PC-3 (cell line): ENCODE results near the gene TMPRSS2. TPM values are rescaled to one million over a fixed set of nuclear protein-coding genes. Genes with fewer than 3 reads are reported as not detected.
A peak's percentile ranks its signal among the peaks of the same experiment; 100 is the strongest.

Experiments
- ATAC-seq: fragments of 200-7000 bp; cut with Tn5 transposase; 2 replicates; pipeline ENCODE4 v1.9.1; 2020; ENCODE audit warnings: mild to moderate bottlenecking, moderate library complexity
- BruUV-seq: library from RNA; stranded (reverse); fragments of 400-500 nt; replicated peaks from 2 replicates; lab custom pipeline; 2021; lab: Mats Ljungman, UMichigan
- CTCF ChIA-PET: fragments of 300-600 bp; sonication (Branson Sonifier 250); formaldehyde crosslinking; loops from one replicate; lab custom pipeline; 2022; ENCODE audit warnings: antibody characterized with exemption; lab: Charles Lee
- POLR2A ChIA-PET: fragments of 300-600 bp; sonication (Branson Sonifier 250); formaldehyde crosslinking; loops from one replicate; lab custom pipeline; 2022; ENCODE audit warnings: antibody characterized with exemption; ENCODE audit not compliant: unreplicated experiment; lab: Charles Lee
- DNase-seq: peaks from one replicate; pipeline ENCODE4 v3.0.0-alpha.2; 2015
- H2AFZ ChIP-seq: fragments of 300-600 bp; sonication (generic); 2 replicates; pipeline ENCODE4 v1.6.0; 2016; ENCODE audit warnings: antibody characterized with exemption, low read length
- H3F3A ChIP-seq: fragments of 300-600 bp; sonication (generic); one replicate; pipeline ENCODE4 v1.6.0; 2017; ENCODE audit warnings: antibody characterized with exemption, low read length, control low read depth, mild to moderate bottlenecking; ENCODE audit not compliant: unreplicated experiment
- H3K27ac ChIP-seq: fragments of 300-600 bp; sonication (generic); 2 replicates; pipeline ENCODE4 v1.5.1; 2016; ENCODE audit warnings: mild to moderate bottlenecking, low read length
- H3K27me3 ChIP-seq: fragments of 300-600 bp; sonication (generic); 2 replicates; pipeline ENCODE4 v1.6.1; 2016; ENCODE audit warnings: low read length, mixed read lengths
- H3K36me3 ChIP-seq: fragments of 300-600 bp; sonication (generic); 2 replicates; pipeline ENCODE4 v1.6.1; 2016; ENCODE audit warnings: low read depth, mixed run types, low read length, mixed read lengths
- H3K4me1 ChIP-seq: fragments of 300-600 bp; sonication (generic); 2 replicates; pipeline ENCODE4 v1.5.1; 2016; ENCODE audit warnings: low read length; ENCODE audit not compliant: insufficient read depth
- H3K4me2 ChIP-seq: fragments of 300-600 bp; sonication (generic); 2 replicates; pipeline ENCODE4 v1.6.0; 2016; ENCODE audit warnings: low read length
- H3K4me3 ChIP-seq: fragments of 300-600 bp; sonication (generic); 2 replicates; pipeline ENCODE4 v1.5.1; 2016; ENCODE audit warnings: mild to moderate bottlenecking, low read length, mixed read lengths
- H3K79me2 ChIP-seq: fragments of 300-600 bp; sonication (generic); 2 replicates; pipeline ENCODE4 v1.6.1; 2017; ENCODE audit warnings: low read length, mixed read lengths
- H3K9ac ChIP-seq: fragments of 300-600 bp; sonication (generic); 2 replicates; pipeline ENCODE4 v1.6.0; 2016; ENCODE audit warnings: mild to moderate bottlenecking, low read length
- H3K9me2 ChIP-seq: fragments of 300-600 bp; sonication (generic); replicated peaks from 2 replicates; pipeline ENCODE4 v1.6.1; 2016; ENCODE audit warnings: mixed run types, low read length, mixed read lengths
- H3K9me3 ChIP-seq: fragments of 300-600 bp; sonication (generic); 2 replicates; pipeline ENCODE4 v1.6.1; 2016; ENCODE audit warnings: low read length, mixed read lengths
- H4K20me1 ChIP-seq: fragments of 300-600 bp; sonication (generic); 2 replicates; pipeline ENCODE4 v1.6.1; 2016; ENCODE audit warnings: low read length, mixed read lengths
- EZH2 ChIP-seq: fragments of 300-600 bp; sonication (generic); IDR thresholded peaks from one replicate; pipeline ENCODE4 v1.6.1; 2017; ENCODE audit warnings: antibody characterized with exemption, mild to moderate bottlenecking, low read length; ENCODE audit not compliant: unreplicated experiment
- EZH2phosphoT487 ChIP-seq: fragments of 300-600 bp; sonication (generic); IDR thresholded peaks from 2 replicates; pipeline ENCODE4 v1.6.1; 2018; ENCODE audit warnings: mild to moderate bottlenecking, antibody characterized with exemption, low read length, borderline replicate concordance
- intact Hi-C: fragments of 100-400 bp; cut with micrococcal nuclease; formaldehyde crosslinking; loops from 2 replicates; pipeline ENCODE4 v1.9.0; 2023
- total RNA-seq: library from RNA; depleted of rRNA; stranded (reverse); fragments of >200 nt; gene quantifications from 2 replicates; pipeline ENCODE4 v1.2.3, GENCODE V29; 2014
- TF ChIP-seq, protein P1 (sequence below): fragments of 300-600 bp; sonication (generic); conservative IDR thresholded peaks from 2 replicates; pipeline ENCODE4 v1.5.1; 2017; ENCODE audit warnings: antibody characterized with exemption, low read depth, mild to moderate bottlenecking, low read length

TMPRSS2 gene
- total RNA-seq, 1 experiment from 2014 or later: 15.8 TPM

DNA sequence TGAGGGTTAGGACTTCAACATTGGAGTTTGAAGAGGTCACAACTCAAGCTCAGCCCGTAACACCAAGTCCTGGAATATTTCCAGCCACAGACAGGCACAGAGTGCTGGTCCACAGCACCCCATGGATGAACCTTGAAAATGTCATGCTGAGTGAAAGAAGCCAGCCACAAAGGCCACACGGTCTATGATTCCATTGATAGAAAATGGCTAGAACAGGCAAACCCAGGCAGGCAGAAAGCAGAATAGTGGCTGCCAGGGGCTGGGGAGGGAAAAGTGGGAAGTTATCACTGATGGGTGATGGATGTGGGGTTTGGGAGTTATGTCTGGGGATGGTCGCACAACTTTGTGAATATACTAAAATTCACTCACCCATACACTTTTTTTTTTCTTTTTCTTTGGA, 60.6 kb downstream of the TMPRSS2 start:
- no peaks in the 10 kb centered on the region for H4K20me1 ChIP-seq
- H3F3A ChIP-seq: no peaks in the 10 kb centered on the region
- TF ChIP-seq EZH2: no peak
- TF ChIP-seq, protein P1, sequence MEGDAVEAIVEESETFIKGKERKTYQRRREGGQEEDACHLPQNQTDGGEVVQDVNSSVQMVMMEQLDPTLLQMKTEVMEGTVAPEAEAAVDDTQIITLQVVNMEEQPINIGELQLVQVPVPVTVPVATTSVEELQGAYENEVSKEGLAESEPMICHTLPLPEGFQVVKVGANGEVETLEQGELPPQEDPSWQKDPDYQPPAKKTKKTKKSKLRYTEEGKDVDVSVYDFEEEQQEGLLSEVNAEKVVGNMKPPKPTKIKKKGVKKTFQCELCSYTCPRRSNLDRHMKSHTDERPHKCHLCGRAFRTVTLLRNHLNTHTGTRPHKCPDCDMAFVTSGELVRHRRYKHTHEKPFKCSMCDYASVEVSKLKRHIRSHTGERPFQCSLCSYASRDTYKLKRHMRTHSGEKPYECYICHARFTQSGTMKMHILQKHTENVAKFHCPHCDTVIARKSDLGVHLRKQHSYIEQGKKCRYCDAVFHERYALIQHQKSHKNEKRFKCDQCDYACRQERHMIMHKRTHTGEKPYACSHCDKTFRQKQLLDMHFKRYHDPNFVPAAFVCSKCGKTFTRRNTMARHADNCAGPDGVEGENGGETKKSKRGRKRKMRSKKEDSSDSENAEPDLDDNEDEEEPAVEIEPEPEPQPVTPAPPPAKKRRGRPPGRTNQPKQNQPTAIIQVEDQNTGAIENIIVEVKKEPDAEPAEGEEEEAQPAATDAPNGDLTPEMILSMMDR: no peak
- TF ChIP-seq EZH2phosphoT487: no peak
- H3K4me2 ChIP-seq: no peak overlapping the region
- no peaks in the 10 kb centered on the region for H3K79me2 ChIP-seq
- no peak overlapping the region for H3K9ac ChIP-seq
- no peak overlapping the region for H3K27ac ChIP-seq
- no peaks in the 10 kb centered on the region for H3K9me2 ChIP-seq
- ChIA-PET CTCF (no interaction called here), POLR2A (no interaction called here)
- BruUV-seq: no TSS peak
- ATAC-seq (no peak), DNase-seq (no peak)
- intact Hi-C loops: no loop called here
- no peaks in the 10 kb centered on the region for H3K27me3 ChIP-seq
- H3K9me3 ChIP-seq: no peaks in the 10 kb centered on the region
- no peaks in the 10 kb centered on the region for H3K36me3 ChIP-seq
- no peak overlapping the region for H3K4me3 ChIP-seq
- H2AFZ ChIP-seq: no peak overlapping the region
- peaks cover 6% of the 10 kb centered on the region for H3K4me1 ChIP-seq

DNA sequence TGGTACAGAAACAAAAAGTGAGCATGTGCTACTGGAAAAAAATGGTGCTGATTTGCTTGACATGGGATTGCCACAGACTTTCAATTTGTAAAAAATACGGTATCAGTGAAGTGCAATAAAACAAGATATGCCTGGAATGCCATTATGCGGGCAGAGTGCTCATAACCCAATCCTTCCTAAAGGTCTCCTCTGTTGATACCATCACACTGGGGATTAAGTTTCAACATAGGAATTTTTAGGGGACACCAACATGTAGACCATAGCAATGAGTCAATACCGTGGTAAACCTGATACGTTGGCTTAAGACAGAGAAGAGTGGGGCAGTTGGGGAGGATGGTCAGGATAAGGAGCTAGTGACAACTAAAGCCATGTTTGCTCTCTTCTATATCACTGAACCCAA, 61.4 kb downstream of the TMPRSS2 start:
- CTCF ChIA-PET: no interaction called here
- Histone ChIP-seq H3K9ac (no peak overlapping the region), H3K4me2 (no peak overlapping the region), H3F3A (no peaks in the 10 kb centered on the region), H4K20me1 (no peaks in the 10 kb centered on the region), H3K27me3 (no peaks in the 10 kb centered on the region), H3K4me1 (no peaks in the 10 kb centered on the region), H3K79me2 (no peaks in the 10 kb centered on the region), H3K27ac (no peak overlapping the region), H3K9me2 (no peaks in the 10 kb centered on the region), H3K36me3 (no peaks in the 10 kb centered on the region), H2AFZ (no peak overlapping the region), H3K4me3 (no peak overlapping the region), H3K9me3 (no peaks in the 10 kb centered on the region)
- DNase-seq (peak; percentile 33), ATAC-seq (no peak)
- no peak for TF ChIP-seq EZH2
- TF ChIP-seq, protein P1: no peak
- no peak for TF ChIP-seq EZH2phosphoT487
- intact Hi-C loops: no loop called here
- POLR2A ChIA-PET: no interaction called here
- no TSS peak for BruUV-seq

DNA sequence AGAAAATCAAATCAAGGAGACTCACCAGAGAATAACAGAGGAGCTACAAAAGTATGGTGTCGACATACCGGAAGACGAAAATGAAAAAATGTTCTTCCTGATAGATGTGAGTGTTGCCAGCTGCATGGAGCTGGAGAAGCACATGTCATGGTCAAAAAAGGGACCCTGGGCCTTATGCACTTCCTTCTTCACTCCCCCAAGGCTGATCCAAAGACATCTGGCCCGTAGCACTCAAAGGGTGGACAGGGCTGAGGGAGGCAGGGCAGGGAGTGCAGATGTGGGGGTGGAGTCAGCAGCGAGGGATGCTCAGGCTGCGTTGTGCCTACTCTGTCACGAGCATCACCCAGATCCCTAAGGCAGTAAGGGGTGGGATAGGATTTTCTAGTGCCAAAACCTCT, 62.5 kb downstream of the TMPRSS2 start:
- Histone ChIP-seq H4K20me1 (no peaks in the 10 kb centered on the region), H3K9me2 (no peaks in the 10 kb centered on the region), H3K4me2 (no peak overlapping the region), H3K9me3 (no peaks in the 10 kb centered on the region), H3K79me2 (no peaks in the 10 kb centered on the region), H2AFZ (no peak overlapping the region), H3K4me3 (no peak overlapping the region), H3K27me3 (no peaks in the 10 kb centered on the region), H3K4me1 (no peaks in the 10 kb centered on the region), H3K9ac (no peak overlapping the region), H3K27ac (no peak overlapping the region), H3K36me3 (no peaks in the 10 kb centered on the region), H3F3A (no peaks in the 10 kb centered on the region)
- POLR2A ChIA-PET: interaction anchor here (0.6 kb wide), 1 partner anchor 823 kb away, joined by 3 read pairs; no protein-coding TSS in a partner anchor
- intact Hi-C loops: no loop called here
- no peak for ATAC-seq
- TF ChIP-seq EZH2 (no peak), EZH2phosphoT487 (no peak)
- TF ChIP-seq, protein P1: no peak
- CTCF ChIA-PET: no interaction called here
- BruUV-seq: no TSS peak
- DNase-seq: no peak
